Stimulated activated naive CD8-positive, alpha-beta T cell treated with anti-CD3 and anti-CD28 coated beads, Interleukin-15, Interleukin-2, amounts not matched to agents 100 ng/mL and 50 ng/mL, for 24 hours (primary cell): ENCODE data around the gene PRKAG2.
"Not testable (repeated sequence)": the region's sequence is repeated elsewhere in the genome, so short reads cannot be mapped to it uniquely, and the experiment has no call there.

Source experiments
- H3K27ac Mint-ChIP-seq: one replicate; pipeline ENCODE4 v1.8.0; 2021; ENCODE audit warnings: mild to moderate bottlenecking, mixed read lengths
- H3K27me3 Mint-ChIP-seq: one replicate; pipeline ENCODE4 v1.8.0; 2021; ENCODE audit warnings: mixed read lengths
- H3K36me3 Mint-ChIP-seq: one replicate; pipeline ENCODE4 v1.8.0; 2021; ENCODE audit warnings: low read depth, mixed read lengths
- H3K4me1 Mint-ChIP-seq: one replicate; pipeline ENCODE4 v1.8.0; 2021; ENCODE audit warnings: low read depth, mixed read lengths
- H3K4me3 Mint-ChIP-seq: one replicate; pipeline ENCODE4 v1.8.0; 2021; ENCODE audit warnings: mild to moderate bottlenecking, mixed read lengths
- H3K9me3 Mint-ChIP-seq: one replicate; pipeline ENCODE4 v1.8.0; 2021; ENCODE audit warnings: mixed read lengths

The PRKAG2 gene

DNA sequence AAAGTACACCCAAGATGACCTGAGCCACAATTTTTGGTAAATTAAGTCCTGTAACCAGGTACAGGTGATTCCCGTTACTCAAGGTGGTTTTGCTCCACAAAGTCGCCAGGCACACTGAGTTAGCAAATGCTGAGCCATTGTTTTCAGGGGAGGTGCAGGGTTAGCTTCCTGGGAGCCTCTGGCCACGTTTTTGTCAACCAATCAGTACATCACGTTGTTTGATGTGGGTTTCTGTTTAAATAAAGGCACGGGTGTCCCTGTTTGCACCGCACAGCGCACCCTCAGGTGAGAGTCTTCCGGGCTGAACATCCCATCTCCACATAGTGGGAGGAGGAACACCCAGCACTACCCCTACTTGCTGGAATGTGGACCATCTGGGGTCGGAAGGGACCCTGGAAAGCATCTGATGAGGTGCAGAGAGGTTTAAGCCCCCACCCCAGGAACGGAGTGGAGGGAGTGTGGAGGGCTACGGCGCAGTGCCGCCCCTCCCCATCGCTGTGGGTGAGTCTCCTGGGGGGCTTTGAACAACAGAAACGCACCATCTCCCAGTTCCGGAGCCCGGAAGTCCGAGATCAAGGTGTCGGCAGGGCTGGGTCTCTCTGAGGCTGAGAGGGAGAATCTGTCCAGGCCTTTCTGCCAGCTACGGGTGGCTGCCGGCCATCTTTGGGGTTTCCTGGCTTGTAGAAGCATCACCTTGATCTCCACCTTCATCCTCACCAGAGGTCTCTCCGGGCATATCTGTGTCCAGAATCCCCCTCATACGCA lies 42.5 kb downstream of the PRKAG2 start:
- no peaks in the 10 kb centered on the region for H3K27me3 Mint-ChIP-seq
- no peak overlapping the region for H3K27ac Mint-ChIP-seq
- no peak overlapping the region for H3K4me3 Mint-ChIP-seq
- H3K9me3 Mint-ChIP-seq = no peaks in the 10 kb centered on the region
- H3K4me1 Mint-ChIP-seq = peaks cover 18% of the 10 kb centered on the region
- H3K36me3 Mint-ChIP-seq = peaks cover 5% of the 10 kb centered on the region

DNA sequence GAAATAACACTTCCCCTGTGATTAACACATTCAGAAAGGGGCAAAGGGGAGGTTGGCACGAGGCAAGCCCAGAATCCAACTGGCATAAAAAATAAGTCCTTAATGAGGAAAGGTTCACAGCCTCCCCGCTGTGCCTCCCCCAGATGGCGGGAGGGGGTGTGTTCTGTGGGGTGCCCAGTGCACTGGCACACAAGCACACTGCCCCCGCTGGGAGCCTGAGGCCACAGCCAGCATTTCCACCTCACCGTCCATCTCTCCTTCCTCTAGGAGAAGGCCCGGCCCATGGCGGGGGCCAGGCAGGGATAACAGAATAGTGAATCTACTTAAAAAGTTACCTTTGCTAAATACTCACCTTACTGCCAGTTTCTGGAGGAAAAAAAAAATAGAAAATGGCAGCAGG lies 43.2 kb downstream of the PRKAG2 start:
- Mint-ChIP-seq H3K9me3 (no peaks in the 10 kb centered on the region), H3K27ac (no peak overlapping the region), H3K36me3 (peaks cover 5% of the 10 kb centered on the region), H3K4me1 (peaks cover 18% of the 10 kb centered on the region), H3K4me3 (no peak overlapping the region), H3K27me3 (no peaks in the 10 kb centered on the region)

DNA sequence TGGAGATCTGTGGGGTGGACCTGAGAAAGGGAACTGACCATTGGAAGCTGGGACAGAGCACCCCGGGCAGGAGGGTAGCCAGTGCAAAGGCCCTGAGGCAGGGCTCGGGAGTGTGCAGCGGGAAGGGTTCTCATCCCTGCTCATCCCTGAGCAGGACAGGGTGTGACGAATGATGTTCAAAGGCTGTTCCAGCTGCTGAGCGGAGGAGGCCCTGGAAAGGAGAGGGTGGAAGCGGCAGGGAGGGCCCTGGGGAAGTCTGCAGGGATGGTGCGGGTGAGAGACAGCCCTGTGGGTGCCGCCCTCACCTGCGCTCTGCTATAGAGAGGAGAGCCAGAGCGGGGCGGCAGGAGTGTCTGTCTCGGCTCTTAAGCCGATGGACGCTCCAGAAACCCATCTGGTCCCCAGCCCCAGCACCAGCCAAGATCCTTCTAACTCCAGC lies 43.7 kb downstream of the PRKAG2 start:
- no peak overlapping the region for H3K4me3 Mint-ChIP-seq
- H3K27ac Mint-ChIP-seq = no peak overlapping the region
- H3K4me1 Mint-ChIP-seq = peaks cover 14% of the 10 kb centered on the region
- H3K36me3 Mint-ChIP-seq = peaks cover 5% of the 10 kb centered on the region
- no peaks in the 10 kb centered on the region for H3K9me3 Mint-ChIP-seq
- H3K27me3 Mint-ChIP-seq = no peaks in the 10 kb centered on the region

DNA sequence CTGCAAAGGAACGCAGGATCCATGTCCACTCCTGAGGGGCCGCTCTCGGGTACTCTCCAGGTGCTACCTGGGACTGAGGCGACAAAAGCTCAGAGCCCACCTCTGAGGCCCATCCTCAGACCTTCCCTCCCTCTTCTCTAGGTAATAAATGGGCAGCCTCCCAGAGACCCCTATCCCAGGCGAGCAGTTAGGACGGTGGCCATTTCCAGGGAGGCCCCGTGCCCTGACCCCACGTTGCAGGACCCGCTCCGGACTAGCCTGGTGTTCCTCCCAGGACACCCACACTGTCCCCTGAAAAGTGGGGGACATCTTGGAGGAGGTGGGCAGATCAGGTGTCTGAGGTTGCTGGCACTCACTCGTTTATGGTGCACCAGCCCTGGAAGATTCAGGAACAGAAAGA lies 44.3 kb downstream of the PRKAG2 start:
- peaks cover 5% of the 10 kb centered on the region for H3K36me3 Mint-ChIP-seq
- H3K27me3 Mint-ChIP-seq = no peaks in the 10 kb centered on the region
- H3K4me1 Mint-ChIP-seq = peaks cover 12% of the 10 kb centered on the region
- H3K9me3 Mint-ChIP-seq = no peaks in the 10 kb centered on the region
- H3K27ac Mint-ChIP-seq = no peak overlapping the region
- H3K4me3 Mint-ChIP-seq = no peak overlapping the region

DNA sequence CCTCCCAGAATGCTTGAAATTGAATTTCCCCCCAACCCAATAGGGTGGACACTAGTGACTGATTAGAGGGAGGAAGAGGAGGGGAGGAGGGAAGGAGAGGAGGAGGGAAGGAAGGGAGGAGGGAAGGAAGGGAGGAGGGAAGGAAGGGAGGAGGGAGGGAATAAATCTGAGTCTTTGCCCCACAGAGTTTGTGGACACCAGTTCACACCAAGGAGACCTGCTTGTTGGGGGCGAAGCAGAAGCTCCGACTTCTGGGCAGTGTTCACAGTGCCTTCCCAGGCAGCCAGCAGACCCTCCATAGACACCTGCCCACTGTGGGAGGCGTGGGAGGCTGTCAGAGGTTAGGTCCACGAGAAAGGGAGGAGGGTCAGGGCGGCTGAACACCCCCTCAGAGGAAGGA lies 44.8 kb downstream of the PRKAG2 start:
- Mint-ChIP-seq H3K4me3 (no peak overlapping the region), H3K27ac (no peak overlapping the region), H3K9me3 (no peaks in the 10 kb centered on the region), H3K36me3 (peaks cover 5% of the 10 kb centered on the region), H3K27me3 (no peaks in the 10 kb centered on the region), H3K4me1 (peaks cover 12% of the 10 kb centered on the region)

DNA sequence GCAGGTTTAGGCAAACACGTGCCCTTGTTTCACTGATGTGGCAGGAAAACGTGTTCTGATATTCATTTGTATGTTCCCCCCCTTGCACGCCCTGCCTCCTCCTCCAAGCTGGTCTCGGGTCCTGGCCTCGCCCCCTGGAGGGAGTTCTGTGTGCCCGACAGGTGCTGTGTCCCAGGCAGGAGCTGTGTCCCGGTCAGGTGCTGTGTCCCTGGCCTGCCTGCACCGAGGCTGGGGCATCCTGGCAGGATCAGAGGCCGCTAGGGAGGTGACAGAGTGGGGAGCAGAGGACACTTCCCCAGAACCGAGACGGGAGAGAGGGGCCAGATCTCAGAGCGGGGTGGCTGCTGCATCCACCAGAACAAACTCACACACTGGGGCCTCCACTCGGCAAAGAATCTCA lies 45.3 kb downstream of the PRKAG2 start:
- H3K9me3 Mint-ChIP-seq = no peaks in the 10 kb centered on the region
- H3K4me3 Mint-ChIP-seq = no peak overlapping the region
- H3K36me3 Mint-ChIP-seq = peaks cover 5% of the 10 kb centered on the region
- H3K4me1 Mint-ChIP-seq = peaks cover 13% of the 10 kb centered on the region
- H3K27me3 Mint-ChIP-seq = no peaks in the 10 kb centered on the region
- H3K27ac Mint-ChIP-seq = no peak overlapping the region

DNA sequence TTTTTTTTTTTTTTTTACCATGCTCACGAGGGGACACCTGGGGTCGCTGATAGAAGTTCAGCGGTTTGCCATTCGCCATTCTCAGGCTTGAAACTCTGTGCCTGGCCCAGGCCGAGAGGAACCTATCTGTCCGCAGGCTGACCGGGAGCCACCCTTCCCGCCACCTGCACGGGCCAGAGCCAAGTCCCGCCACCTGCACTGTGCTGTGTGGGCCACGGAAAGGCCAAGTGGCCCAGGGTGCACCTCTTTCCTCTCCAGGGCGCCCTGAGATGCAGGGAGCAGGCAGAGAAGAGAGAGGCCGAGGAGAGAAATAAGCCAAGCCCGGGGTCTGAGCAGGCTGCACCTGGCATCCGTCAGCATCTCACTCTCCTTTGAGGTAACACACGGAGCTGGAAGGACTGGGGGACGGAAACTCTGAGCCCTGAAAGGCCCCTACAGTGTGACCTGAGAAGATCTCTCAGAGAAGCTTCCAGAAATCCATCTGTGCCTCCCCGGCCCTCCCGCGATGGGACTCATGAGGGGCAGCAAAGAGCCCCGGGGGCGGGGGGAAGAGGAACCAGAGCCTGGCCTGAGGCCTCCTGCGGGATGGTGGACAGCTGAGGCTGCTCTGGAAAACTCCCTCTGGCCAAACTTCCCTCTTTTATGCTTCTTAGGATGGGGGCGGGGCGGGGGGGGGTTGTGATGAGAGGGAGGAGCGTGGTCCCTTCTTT lies 46.6 kb downstream of the PRKAG2 start:
- H3K4me1 Mint-ChIP-seq = peaks cover 26% of the 10 kb centered on the region
- no peak overlapping the region for H3K4me3 Mint-ChIP-seq
- H3K27ac Mint-ChIP-seq = no peak overlapping the region
- no peaks in the 10 kb centered on the region for H3K9me3 Mint-ChIP-seq
- no peaks in the 10 kb centered on the region for H3K27me3 Mint-ChIP-seq
- H3K36me3 Mint-ChIP-seq = peaks cover 5% of the 10 kb centered on the region

DNA sequence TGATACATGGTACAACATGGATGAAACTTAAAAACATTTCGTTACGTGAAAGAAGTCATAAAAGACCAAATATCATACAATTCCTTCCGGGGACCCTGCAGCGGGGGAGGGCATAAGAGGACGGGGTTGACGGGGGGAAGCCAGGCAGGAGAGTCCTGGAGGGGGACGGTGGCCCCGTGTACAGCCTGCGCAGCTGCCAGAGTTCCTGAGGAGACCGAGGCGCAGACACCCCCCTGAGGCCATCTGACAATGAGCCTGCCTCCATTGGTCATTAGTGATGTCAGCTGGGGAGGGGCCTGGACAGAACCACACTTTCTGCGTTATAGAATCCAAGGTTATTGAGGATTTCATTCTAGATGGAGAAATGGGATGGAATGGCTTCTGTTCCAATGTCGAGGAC lies 47.2 kb downstream of the PRKAG2 start:
- Mint-ChIP-seq H3K27ac (no peak overlapping the region), H3K27me3 (no peaks in the 10 kb centered on the region), H3K4me1 (peaks cover 27% of the 10 kb centered on the region), H3K4me3 (no peak overlapping the region), H3K36me3 (peaks cover 5% of the 10 kb centered on the region), H3K9me3 (no peaks in the 10 kb centered on the region)

DNA sequence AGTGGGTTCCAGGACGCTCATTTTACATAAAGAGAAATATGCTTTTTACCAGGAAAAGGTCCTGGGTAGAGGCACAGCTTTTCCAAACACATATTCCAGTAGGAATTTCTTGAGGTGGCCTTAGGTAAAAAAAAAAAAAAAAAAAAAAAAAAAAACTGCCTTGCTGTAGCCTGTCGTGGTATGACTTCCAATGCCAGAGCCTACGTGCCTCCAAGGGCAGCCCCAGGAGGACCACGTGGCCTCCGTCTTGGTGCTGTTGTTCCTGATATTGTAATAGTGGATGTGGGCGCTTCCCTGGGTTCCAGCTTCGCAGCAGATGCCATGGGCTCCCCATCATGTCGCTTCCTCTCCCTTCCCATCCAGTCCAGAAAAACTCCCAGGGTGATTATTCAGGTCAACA lies 49.3 kb downstream of the PRKAG2 start:
- Mint-ChIP-seq H3K36me3 (no peaks in the 10 kb centered on the region), H3K9me3 (no peaks in the 10 kb centered on the region), H3K4me3 (no peak overlapping the region), H3K27ac (no peak overlapping the region), H3K27me3 (no peaks in the 10 kb centered on the region), H3K4me1 (peaks cover 24% of the 10 kb centered on the region)

DNA sequence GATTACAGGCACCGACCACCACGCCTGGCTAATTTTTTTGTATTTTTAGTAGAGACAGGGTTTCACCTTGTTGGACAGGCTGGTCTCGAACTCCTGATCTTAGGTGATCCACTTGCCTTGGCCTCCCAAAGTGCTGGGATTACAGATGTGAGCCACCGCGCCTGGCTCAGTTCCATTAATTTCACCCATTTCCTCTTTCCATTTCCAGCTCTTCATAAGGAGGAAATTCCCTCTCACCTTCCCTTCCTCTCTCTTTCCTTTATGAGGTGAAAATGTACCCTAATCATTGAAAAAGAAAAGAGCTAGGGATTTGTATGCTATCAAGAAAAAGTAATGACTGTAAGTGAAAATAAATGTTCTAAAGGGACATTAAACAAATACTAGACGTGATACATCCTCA lies 50.6 kb downstream of the PRKAG2 start:
- H3K36me3 Mint-ChIP-seq, H3K27me3 Mint-ChIP-seq, H3K4me3 Mint-ChIP-seq, H3K27ac Mint-ChIP-seq, H3K9me3 Mint-ChIP-seq: not testable (repeated sequence)
- peaks cover 24% of the 10 kb centered on the region for H3K4me1 Mint-ChIP-seq

DNA sequence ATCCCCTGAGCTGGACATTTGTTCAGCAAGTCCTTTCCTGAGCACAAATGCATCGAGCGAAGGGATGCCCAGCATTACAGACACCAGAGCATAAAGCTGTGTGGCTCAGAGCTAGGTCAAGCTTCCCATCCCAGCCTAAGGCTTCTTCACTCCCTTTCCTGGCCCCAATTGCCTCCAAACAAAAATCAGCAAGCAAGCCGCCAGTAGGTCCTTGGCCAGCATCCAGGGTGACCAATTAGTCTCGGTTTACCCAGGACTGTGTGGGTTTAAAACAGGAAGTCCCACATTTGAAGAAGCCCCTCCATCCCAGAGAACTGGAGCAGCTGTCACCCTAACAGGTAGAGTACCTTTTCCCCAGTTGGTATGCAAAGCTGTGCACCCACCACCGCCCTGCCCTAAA lies 51.2 kb downstream of the PRKAG2 start:
- Mint-ChIP-seq H3K4me3 (no peak overlapping the region), H3K9me3 (no peaks in the 10 kb centered on the region), H3K4me1 (peaks cover 24% of the 10 kb centered on the region), H3K27ac (no peak overlapping the region), H3K27me3 (no peaks in the 10 kb centered on the region), H3K36me3 (no peaks in the 10 kb centered on the region)

DNA sequence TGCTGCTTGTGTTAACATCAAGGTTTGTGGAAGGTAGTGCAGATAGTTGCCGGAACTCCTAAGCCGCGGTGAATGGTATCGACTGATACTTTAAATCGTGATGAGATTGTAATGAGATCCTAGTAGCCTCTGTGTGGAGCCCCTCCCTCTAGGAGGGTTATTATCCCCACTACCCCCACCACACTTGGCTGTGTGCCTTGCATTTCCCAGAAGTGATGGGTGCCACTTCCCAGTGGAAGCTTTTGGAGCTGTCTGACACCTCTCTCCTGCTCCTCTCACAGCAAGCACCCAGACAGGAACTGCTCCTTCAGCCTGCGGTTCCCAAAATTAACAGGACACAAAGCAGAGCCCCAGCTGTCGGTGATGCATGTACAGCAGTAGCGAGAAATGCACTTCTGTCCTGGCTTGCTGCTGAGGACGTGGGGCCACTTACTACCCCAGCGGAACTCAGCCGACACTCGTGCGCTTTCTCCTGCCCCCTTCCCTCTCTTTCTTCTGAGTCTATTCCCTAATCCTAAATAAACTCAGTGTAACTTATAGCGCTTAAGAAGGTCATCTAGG lies 52.5 kb downstream of the PRKAG2 start:
- H3K9me3 Mint-ChIP-seq = no peaks in the 10 kb centered on the region
- peaks cover 24% of the 10 kb centered on the region for H3K4me1 Mint-ChIP-seq
- no peaks in the 10 kb centered on the region for H3K27me3 Mint-ChIP-seq
- H3K36me3 Mint-ChIP-seq = no peaks in the 10 kb centered on the region
- no peak overlapping the region for H3K27ac Mint-ChIP-seq
- no peak overlapping the region for H3K4me3 Mint-ChIP-seq

DNA sequence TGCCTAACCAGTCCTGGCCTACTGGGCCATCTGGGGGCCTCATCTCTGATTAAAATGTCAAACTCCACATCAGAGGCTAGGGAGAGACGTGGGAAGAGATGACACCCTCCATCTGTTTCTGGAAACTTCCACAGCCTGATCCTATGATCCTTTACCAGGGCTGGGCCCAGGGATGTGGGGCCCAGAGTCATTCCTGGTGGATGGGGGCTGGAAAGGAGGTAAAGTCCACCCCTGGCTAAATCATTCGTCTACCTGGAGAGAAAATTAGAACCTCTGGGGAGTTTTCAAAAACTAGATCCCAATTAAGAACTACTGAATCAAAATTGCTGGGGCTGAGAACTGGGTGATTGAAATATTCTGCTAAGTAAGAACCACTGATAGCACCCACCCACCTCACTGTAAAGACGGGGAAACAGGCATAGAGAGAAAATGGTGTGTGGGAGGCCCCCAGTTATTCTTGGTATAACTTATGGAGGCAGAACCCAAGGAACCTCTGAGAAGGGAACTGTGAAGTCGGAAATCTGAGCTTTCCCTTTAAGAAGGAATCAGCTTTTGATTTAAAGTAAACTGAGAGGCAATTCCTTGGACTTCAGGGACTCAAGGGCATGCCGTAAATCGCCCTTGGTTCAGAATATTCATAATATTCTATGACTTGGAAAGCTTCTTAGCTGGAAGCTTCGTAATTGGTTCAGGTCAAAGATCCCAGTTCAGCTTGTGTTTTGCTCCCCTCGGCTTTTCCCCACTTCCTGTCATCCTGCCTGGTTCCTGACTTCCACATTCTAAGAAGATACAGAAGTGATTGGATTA lies 53.1 kb downstream of the PRKAG2 start:
- Mint-ChIP-seq H3K4me1 (peaks cover 17% of the 10 kb centered on the region), H3K9me3 (no peaks in the 10 kb centered on the region), H3K27ac (no peak overlapping the region), H3K36me3 (no peaks in the 10 kb centered on the region), H3K4me3 (no peak overlapping the region), H3K27me3 (no peaks in the 10 kb centered on the region)

DNA sequence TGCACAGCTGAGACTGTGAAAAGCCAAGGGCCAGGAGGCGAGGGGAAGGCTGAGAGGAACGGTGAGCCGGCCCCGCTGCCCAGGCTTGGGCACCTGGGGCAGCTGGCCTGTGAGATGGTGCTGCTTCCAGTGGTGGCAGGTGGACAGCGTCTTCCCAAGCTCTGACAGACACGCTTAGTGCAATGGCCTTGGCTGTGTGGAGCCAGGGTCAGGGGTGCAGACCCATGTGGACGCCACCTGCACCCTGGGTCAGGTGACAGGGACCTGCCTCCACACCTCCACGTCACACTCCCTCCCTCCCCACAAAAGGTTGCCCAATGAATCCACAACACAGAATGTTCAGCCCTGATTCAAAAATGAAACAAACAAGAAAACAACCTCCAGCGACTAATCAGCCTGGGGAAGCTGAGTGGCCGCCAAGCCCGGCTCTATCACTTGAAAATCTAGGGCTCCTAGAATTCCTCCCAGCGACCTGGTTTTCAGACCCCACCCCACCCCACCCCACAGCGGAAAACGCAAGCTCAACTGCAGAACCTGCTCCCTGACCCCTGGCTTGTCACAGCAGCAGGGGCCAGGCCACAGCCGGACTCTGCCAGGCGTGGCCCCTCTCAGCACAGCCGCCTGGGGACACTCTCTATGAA lies 54.3 kb downstream of the PRKAG2 start:
- no peaks in the 10 kb centered on the region for H3K9me3 Mint-ChIP-seq
- H3K27me3 Mint-ChIP-seq = no peaks in the 10 kb centered on the region
- H3K4me3 Mint-ChIP-seq = no peak overlapping the region
- H3K27ac Mint-ChIP-seq = no peak overlapping the region
- H3K36me3 Mint-ChIP-seq = no peaks in the 10 kb centered on the region
- H3K4me1 Mint-ChIP-seq = peaks cover 16% of the 10 kb centered on the region
